NCI-H1930 (cell line): ENCODE data around the gene SULT6B1.
"Not testable (repeated sequence)": the region's sequence is repeated elsewhere in the genome, so short reads cannot be mapped to it uniquely, and the experiment has no call there.

Experiments
- DNase-seq, 2 experiments: peaks; one replicate each; lab custom pipeline; 2025; lab: John Stamatoyannopoulos, UW

SULT6B1 gene

DNA sequence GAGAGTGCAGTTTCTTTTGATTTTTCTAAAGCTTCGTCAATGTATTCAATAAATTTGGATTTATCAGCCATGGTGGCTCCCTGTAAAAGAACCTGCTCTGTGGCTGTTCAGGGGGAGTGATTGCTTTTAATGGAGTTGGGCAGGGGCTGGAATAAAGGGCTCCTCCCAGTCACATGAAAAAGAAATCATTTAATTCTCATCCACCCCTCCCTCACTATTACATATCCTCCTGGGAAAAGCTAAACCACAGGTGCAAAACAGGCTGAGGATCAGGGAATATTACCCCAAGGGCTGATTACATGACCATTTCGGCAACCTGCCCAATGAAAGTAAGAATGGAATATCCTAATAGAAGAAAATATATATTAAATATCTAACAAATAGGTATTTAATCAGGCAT lies at the start of gene SULT6B1:
SULT6B1 (minus strand) TSS at position 101 of the 400 bp plus-strand sequence; CDS start at position 71, 30 bp downstream.
- DNase-seq = no peak

DNA sequence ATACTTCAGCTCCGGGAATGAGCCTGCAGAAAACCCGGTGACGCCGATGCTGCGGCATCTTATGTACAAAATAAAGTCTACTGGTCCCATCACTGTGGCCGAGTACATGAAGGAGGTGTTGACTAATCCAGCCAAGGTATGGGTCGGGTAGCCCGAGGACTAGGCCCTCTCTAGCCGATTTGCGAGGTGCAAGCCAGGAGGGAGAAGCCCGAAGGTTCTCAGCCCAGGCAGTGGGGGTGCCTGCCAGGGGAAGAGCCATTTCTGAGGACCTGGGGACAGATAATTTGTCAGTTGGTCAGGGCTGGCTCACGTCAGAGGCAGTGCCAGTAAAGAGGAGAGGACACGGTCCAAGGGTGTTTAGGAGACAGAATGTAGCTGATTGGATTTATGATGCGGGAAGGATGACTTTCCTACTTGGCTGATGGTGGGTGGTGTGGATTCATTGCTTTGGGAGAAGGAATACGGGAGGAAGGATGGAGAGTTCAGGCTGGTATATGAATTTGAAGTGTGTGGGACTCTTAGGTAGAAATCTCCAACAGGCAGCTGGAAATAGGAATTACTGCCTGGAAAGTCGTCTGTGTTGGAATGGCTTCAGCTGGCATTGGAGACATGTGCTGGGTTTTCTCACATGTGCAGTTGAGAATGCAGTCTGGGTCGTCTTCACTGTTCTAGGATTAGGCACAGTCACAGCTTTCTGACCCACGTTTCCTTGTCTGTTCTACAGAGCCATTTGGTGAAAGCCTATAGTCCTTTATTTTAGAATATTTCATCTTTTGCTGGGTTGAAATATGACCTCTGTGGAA lies 43.9 kb upstream of the SULT6B1 start:
- DNase-seq = no peak

GRCh38 chr2:37231241-37232130 lies 43.0 kb upstream of the SULT6B1 start, which contains the start of the genes CEBPZ and NDUFAF7:
CEBPZ (minus strand) TSS chr2:37231596; CDS start chr2:37231567, 29 bp downstream.
NDUFAF7 (plus strand) TSS chr2:37231658; CDS start chr2:37231706, 48 bp downstream.
- DNase-seq = peak; percentile 75 to 80

DNA sequence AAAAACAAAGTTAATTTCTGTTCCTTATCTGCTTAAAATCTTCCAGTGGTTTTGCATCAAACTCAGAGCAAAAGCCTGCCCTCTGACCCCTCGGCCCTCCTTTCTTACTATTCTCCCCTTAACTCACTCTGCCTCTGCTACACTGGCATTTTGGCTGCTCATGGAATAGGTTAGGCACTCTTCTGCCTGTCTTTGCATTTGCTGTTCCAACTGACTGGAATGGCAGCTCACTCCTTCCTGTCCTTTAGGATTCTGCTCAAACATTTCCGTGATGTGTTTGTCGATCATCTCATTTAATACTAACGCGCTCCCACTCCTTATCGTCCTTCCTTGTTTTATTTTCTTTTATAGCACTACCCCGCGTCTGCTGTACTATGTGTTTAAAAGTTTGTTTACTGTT lies 42.1 kb upstream of the SULT6B1 start:
- DNase-seq = no peak

- no peak for DNase-seq
These were observed 40.3 kb upstream of the SULT6B1 start for GRCh38 chr2:37228788-37229187.

GRCh38 chr2:37226863-37227262 lies 38.4 kb upstream of the SULT6B1 start:
- DNase-seq = no peak

DNA sequence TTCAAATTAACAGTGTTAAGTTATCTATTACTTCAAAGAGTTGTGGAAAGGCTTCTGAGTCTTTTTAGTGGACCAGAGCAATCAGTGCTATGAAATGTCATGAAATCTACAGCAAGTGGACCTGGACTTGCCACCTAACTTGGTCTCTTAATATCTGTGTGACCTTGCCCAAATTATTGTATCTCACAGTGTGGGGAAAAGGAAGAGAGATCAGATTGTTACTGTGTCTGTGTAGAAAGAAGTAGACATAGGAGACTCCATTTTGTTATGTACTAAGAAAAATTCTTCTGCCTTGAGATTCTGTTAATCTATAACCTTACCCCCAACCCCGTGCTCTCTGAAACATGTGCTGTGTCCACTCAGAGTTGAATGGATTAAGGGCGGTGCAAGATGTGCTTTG lies 36.7 kb upstream of the SULT6B1 start:
- not testable (repeated sequence) for DNase-seq

DNA sequence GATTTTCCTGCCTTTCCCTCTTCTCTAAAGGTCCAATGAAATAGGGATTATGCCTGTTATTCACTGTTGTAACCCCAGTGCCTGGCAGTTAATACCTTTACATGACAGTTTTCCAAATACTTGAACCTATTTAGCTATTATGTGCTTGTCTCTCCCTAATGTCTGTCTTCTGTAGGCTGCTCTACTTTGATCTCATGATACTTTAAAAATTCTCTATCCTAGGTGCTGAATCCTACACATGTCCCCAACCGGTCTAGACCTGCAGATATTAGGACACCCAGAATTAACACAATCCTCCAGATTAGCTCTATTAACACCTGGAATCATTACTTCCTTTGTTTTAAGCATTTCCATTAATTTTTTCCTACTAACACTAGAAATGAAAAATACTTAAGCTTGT lies 35.6 kb upstream of the SULT6B1 start:
- no peak for DNase-seq

DNA sequence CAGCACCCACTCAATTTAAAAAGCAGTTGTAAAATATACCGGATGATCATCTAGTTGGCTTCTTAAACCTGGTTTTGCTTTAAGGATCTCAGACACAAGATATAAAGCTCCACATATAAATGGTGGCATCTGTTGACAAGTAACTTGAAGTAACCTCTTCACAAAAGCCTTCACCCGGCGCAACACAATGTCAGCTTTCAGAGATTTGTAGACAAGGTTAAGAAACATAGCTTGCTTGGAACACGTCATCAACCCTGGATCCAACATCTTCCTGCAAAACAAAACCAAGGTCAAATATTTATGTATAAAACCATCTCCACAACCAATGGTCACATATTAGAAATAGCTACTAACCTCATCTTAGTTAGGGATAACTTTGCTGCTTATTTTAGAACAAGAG lies 34.7 kb upstream of the SULT6B1 start:
- DNase-seq = no peak

- DNase-seq = no peak
These were observed 30.6 kb upstream of the SULT6B1 start for GRCh38 chr2:37219046-37219445.

DNA sequence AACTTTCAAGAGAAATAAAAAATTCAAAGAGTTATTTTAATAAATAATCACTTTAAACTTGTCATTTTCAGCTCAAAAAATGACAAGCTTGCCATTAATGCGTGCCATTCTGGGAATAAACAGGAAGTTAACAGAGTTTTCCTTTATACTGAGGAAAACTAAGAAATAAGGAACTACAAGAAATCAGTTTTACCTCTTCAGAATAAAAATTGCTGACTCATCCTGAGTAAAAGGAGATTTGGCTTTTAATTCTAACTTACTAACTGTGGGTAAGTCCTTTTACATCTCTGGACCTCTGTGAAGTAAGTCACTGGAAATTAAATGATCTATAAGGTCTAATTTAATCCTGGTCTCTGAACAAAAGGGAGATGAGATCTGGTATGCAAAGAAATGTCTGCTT lies 26.8 kb upstream of the SULT6B1 start:
- DNase-seq = no peak

- DNase-seq = no peak
These were observed 23.5 kb upstream of the SULT6B1 start for GRCh38 chr2:37211939-37212338.

DNA sequence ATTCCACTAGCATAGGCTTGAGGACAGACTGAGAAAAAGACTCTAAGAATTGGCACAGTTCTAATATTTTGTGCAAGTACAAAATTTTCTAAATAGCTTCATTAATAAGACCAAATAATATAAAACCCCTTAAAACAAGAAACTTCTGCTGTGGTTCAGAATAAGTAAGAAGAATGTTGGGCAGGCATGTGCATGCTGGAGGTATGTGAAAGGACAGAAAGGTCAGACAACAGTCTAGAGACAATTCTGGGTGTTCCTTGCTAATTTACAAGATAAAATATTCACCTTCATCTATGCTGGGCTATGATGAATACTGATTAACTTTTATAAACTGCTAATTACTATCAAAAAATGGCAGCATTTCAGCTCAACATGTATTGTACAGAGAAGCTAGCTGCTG lies 22.7 kb upstream of the SULT6B1 start:
- DNase-seq = no peak

DNA sequence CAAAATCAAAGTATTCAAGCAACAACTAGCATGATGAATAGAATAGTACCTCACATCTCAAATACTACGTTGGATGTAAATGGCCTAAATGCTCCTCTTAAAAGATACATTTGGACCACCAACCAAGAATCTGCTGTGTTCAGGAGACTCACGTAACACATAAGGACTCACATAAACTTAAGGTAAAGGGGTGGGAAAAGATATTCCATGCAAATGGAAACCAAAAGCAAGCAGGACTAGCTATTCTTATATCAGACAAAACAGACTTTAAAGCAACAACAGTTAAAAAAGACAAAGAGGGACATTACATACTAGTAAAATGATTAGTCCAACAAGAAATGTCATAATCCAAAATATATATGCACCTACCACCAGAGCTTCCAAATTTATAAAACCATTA lies 18.3 kb upstream of the SULT6B1 start:
- not testable (repeated sequence) for DNase-seq

GRCh38 chr2:37205689-37206341 lies 17.3 kb upstream of the SULT6B1 start:
- DNase-seq = no peak

DNA sequence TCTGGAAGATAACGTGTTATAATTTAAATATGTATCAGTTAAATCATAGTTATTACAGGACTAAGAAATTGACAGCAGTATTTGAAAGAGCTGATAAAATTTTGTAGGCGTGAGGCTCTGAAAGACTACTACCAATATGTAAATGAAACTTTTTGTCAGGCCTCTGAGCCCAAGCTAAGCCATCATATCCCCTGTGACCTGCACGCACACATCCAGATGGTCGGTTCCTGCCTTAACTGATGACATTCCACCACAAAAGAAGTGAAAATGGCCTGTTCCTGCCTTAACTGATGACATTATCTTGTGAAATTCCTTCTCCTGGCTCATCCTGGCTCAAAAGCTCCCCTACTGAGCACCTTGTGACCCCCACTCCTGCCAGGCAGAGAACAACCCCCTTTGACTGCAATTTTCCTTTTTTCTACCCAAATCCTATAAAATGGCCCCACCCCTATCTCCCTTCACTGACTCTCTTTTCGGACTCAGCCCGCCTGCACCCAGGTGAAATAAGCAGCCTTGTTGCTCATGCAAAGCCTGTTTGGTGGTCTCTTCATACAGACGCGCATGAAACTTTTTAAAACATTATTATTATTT lies 16.7 kb upstream of the SULT6B1 start:
- not testable (repeated sequence) for DNase-seq

DNA sequence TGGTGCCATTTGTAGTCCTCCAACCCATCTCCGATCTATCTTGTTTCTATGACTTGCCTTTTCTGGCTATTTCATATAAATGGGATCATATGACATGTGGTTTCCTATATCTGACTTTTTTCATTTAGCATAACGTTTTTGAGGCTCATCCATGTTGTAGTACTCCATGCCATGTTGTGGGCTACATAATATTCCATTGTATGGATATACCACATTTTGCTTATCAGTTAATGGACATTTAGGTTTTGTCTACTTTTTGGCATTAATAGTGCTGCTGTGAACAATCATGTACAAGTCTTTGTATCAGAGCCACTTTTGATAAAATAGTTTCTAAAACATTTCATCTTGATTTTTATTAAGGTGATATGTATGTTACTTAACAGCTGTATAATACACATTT lies 15.2 kb upstream of the SULT6B1 start:
- DNase-seq = no peak

DNA sequence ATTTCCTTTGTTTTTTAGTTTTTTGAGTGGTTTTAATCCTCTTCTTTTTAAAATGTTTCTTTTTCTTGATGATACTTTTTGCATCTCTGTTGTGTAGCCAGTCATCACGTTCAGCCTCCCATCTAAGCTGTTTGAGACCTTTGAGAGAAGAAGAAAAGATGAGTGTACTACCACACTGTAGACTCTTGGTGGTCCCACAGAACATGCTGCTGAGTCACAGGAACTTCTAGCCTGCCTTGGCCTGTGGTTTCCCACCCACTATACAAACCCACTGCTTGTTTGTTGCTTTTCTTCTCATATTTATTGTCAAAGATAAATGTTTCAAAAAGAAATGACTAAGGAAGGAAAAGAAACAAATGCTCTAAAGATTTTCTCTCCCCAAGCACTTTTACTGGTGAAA lies 13.3 kb upstream of the SULT6B1 start:
- no peak for DNase-seq

- DNase-seq = no peak
These were observed 12.7 kb upstream of the SULT6B1 start for GRCh38 chr2:37201208-37201607.

- DNase-seq = no peak
These were observed 10.2 kb upstream of the SULT6B1 start for GRCh38 chr2:37198681-37199065.

DNA sequence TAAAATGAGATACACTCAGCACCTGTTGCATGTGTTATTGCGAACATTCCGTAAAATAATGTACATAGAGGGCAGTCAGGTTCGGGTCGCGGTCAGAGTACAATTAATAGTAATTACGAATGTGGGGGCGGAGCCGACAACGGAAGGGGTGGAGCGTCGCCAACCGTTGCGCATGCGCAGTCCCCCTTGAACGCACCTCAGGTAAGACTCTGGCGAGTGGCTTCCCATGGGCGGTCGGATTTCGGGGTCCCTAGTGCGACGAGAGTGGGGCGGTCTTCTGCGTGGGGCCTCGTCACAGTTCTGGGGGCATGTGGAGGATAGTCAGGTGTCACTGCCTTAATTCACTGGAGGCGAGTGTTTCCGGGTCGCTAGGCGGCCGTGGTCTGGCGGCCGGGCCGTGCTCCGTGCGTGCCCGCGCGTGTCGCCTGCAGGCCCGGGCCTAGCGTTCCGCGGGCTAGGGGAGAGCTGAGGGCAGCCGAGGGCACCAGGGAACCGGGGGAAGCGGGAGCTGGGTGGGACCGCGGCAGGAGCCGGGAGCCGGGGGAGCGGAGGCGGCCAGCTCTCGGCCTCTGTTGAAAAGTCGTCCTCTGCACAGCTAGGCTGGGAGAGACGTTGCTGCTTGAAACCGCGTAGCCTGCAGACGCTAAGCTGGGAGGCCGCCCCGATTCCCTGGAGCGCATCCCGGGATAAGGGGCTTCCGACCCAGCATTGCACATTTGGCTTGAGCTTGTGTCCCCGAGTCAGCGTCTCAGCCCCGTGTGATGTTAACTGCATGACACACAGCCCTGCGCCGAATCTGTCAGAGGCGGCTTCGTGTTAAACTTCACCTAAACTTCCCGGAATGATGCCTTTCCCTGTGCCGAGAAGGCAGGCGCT lies 8.1 kb upstream of the SULT6B1 start, which contains the start of gene CEBPZOS:
CEBPZOS (plus strand) TSS at position 177 of the 876 bp plus-strand sequence. CDS start 3,209 bp downstream, outside the sequence.
- DNase-seq = peak; percentile 32 to 53
